RWPE2 (cell line): Measurements from ENCODE around the gene HDAC4.
A peak's percentile ranks its signal among the peaks of the same experiment; 100 is the strongest.

ENCODE experiments used
- ATAC-seq: fragments of 200-7000 bp; cut with Tn5 transposase; 3 replicates; pipeline ENCODE4 v1.9.1; 2021; ENCODE audit warnings: low read depth
- DNase-seq: peaks from one replicate; pipeline ENCODE4 v3.0.0-alpha.2; 2020; ENCODE audit warnings: low spot score
- H3K27ac ChIP-seq: fragments of 450-650 bp; 2 replicates; pipeline ENCODE4 v1.5.1; 2017; ENCODE audit warnings: mild to moderate bottlenecking; ENCODE audit not compliant: poor library complexity, severe bottlenecking
- H3K27me3 ChIP-seq: fragments of 250-450 bp; sonication (Bioruptor Pico); 2 replicates; pipeline ENCODE4 v1.5.1; 2021; ENCODE audit warnings: mild to moderate bottlenecking, moderate library complexity; ENCODE audit not compliant: insufficient read depth, poor library complexity, severe bottlenecking
- H3K36me3 ChIP-seq: fragments of 250-450 bp; sonication (Bioruptor Pico); 2 replicates; pipeline ENCODE4 v1.5.1; 2020; ENCODE audit warnings: low read depth, mild to moderate bottlenecking, moderate library complexity
- H3K4me1 ChIP-seq: fragments of 250-450 bp; sonication (Bioruptor Pico); 2 replicates; pipeline ENCODE4 v1.5.1; 2021; ENCODE audit warnings: mild to moderate bottlenecking, moderate library complexity; ENCODE audit not compliant: insufficient read depth, poor library complexity, severe bottlenecking
- H3K4me3 ChIP-seq: fragments of 250-450 bp; sonication (Bioruptor Pico); 2 replicates; pipeline ENCODE4 v1.5.1; 2021; ENCODE audit warnings: mild to moderate bottlenecking, moderate library complexity; ENCODE audit not compliant: severe bottlenecking
- H3K9me3 ChIP-seq: fragments of 250-450 bp; sonication (Bioruptor Pico); 2 replicates; pipeline ENCODE4 v1.5.1; 2021; ENCODE audit warnings: mild to moderate bottlenecking, moderate library complexity; ENCODE audit not compliant: severe bottlenecking
- TF ChIP-seq, protein P1 (sequence below): fragments of 450-650 bp; IDR thresholded peaks from one replicate; pipeline ENCODE4 v1.5.1; 2017; ENCODE audit warnings: mild to moderate bottlenecking, moderate library complexity; ENCODE audit not compliant: poor library complexity, severe bottlenecking

Gene HDAC4

DNA sequence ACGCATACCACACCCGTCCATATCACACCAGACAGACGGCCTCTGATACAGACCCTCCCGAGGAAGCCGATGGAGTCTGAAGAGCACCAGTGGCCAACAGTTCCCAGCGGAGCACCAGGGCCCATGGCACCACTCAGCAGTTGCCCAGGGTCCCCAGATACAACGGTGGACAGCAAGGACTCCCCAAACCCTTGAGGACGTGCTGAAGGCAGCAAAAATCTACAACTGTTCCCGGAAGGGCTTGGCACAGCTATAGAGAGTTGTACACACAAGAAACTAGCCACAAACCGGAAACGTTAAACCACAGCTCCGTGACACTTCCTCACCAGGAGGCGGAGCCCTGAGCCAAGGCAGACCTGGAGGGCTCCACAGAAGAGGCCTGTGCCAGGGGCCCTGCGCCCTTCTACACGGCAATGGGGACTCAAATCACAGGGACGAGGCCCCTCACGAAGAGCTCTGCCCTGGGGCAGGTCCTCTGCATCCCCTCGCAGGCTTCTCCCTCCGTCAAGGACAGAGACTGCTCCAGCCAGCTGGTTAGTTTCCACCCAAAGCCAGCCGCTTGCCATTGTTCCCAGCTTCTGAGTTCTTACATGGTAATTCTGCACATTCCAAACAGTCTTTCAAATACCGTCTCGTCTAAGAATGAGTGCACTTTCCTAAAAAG is 133.4 kb downstream of the HDAC4 start:
- Histone ChIP-seq H3K27me3 (no peaks in the 10 kb centered on the region), H3K4me1 (peaks cover 36% of the 10 kb centered on the region), H3K4me3 (no peak overlapping the region), H3K36me3 (no peaks in the 10 kb centered on the region), H3K27ac (peak overlapping the region; percentile 17), H3K9me3 (no peaks in the 10 kb centered on the region)
- ATAC-seq (peak; percentile 77), DNase-seq (peak; percentile 65)
- TF ChIP-seq, protein P1, sequence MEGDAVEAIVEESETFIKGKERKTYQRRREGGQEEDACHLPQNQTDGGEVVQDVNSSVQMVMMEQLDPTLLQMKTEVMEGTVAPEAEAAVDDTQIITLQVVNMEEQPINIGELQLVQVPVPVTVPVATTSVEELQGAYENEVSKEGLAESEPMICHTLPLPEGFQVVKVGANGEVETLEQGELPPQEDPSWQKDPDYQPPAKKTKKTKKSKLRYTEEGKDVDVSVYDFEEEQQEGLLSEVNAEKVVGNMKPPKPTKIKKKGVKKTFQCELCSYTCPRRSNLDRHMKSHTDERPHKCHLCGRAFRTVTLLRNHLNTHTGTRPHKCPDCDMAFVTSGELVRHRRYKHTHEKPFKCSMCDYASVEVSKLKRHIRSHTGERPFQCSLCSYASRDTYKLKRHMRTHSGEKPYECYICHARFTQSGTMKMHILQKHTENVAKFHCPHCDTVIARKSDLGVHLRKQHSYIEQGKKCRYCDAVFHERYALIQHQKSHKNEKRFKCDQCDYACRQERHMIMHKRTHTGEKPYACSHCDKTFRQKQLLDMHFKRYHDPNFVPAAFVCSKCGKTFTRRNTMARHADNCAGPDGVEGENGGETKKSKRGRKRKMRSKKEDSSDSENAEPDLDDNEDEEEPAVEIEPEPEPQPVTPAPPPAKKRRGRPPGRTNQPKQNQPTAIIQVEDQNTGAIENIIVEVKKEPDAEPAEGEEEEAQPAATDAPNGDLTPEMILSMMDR, result peak; percentile 41

DNA sequence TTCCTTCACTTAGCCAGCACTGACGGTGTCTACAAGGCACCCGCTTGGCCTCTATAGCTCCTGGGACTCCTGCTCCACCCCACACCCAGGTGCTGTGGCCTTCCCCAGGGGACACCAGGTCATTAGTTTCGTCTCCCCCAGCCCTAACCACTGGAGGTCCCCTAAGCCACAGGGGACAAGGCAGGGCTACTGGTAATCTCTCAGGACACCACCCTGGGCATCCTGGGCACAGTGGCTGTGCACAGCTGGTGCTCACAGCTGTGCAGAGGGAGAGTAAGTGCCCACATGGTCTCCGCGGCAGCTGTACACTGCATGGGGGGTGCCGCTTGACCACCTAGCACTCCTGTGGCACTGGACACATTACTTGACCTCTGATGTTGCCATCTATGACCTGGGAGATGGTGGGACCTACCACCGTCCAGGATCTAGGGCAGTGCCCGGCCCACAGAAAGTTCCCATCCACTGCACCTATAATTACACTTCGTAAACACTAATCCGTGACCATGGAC is 134.0 kb downstream of the HDAC4 start:
- Histone ChIP-seq H3K4me1 (peaks cover 36% of the 10 kb centered on the region), H3K4me3 (no peak overlapping the region), H3K27ac (peak overlapping the region; percentile 17), H3K27me3 (no peaks in the 10 kb centered on the region), H3K9me3 (no peaks in the 10 kb centered on the region), H3K36me3 (no peaks in the 10 kb centered on the region)
- ATAC-seq (no peak), DNase-seq (no peak)
- TF ChIP-seq, protein P1, result no peak

DNA sequence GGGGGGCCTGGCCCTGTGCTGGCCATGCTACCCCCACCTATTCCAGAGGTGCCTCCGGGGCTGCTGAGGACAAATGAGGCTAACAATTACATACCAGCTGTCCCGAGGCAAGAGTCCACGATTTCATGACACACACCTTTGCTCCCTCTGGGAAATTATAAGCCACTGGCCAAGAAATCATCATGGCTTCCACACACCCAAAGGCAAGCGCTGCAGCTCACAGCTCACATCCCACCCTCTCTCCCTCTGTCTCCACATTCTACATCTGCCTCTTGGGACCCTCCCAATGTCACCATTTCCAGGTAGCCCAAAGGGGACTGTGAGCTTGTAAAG is 134.4 kb downstream of the HDAC4 start:
- DNase-seq (no peak), ATAC-seq (no peak)
- TF ChIP-seq, protein P1, result no peak
- no peak overlapping the region for H3K4me3 ChIP-seq
- no peaks in the 10 kb centered on the region for H3K27me3 ChIP-seq
- no peaks in the 10 kb centered on the region for H3K9me3 ChIP-seq
- peak overlapping the region; percentile 17 for H3K27ac ChIP-seq
- H3K4me1 ChIP-seq, result peaks cover 36% of the 10 kb centered on the region
- H3K36me3 ChIP-seq, result no peaks in the 10 kb centered on the region

DNA sequence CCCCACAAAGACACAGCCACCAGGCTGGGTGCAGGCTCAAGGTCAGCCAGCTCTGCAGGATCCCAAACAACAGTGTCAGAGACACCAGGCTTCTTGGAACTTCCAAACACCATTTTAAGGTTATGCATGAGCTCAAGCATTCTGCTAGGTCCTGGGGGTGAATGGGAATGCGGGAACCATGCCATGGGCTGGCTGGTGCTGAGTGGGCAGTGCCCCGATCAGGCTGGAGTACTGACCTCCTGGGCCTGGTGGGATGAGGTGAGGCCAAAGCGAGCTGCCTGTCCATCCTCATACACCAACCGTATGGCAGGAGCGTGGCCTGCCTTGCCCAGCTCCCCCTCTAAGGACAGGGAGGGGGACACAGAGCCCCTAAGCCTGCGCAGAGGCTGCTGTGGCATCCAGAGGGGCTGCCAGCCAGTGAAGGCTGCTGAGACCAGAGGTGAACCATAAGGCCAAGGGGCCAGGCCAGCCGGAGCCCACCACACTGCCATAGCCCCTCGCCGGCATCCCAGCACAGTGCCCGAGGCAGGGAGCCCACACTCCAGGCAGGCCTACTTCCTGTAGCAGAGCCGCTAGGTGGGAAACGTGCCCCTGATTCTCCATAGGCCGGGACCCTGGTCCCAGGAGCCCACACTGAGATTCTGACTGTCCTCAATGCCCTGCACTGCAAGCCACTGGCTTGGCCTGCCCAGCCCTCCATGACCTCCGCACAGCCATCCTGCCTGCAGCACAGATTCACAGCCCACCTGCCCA is 135.0 kb downstream of the HDAC4 start:
- Histone ChIP-seq H3K4me1 (peaks cover 36% of the 10 kb centered on the region), H3K27me3 (no peaks in the 10 kb centered on the region), H3K9me3 (no peaks in the 10 kb centered on the region), H3K4me3 (no peak overlapping the region), H3K36me3 (no peaks in the 10 kb centered on the region), H3K27ac (no peak overlapping the region)
- ATAC-seq (no peak), DNase-seq (peak; percentile 54)
- TF ChIP-seq, protein P1, result no peak
